ENCODE results near the gene GSK3B. TPM values are rescaled to one million over a fixed set of nuclear protein-coding genes. Genes with fewer than 3 reads are reported as not detected.

The GSK3B gene
- total and polyA plus RNA-seq, 2 donors (not counting 1 experiment from before 2014, with no cell fraction given): 37.3 to 44.8 TPM

GRCh38 chr3:119945291-119945690 lies 149.0 kb downstream of the GSK3B start:
- Histone ChIP-seq H3K9ac (ENCODE audit: insufficient read depth, low read length) (no peak overlapping the region), H3K9me3 (ENCODE audit: control insufficient read depth, insufficient read depth, low read depth, low read length) (no peaks in the 10 kb centered on the region), H4K20me1 (ENCODE audit: control insufficient read depth, extremely low read depth, insufficient read depth, low read length) (no peaks in the 10 kb centered on the region), H3K79me2 (ENCODE audit: control insufficient read depth, insufficient read depth, low read length) (peaks cover 2% of the 10 kb centered on the region), H3K27me3 (ENCODE audit: control insufficient read depth, insufficient read depth, low read length) (no peaks in the 10 kb centered on the region), H3K4me2 (ENCODE audit: extremely low read depth, insufficient read depth, low read length) (no peak overlapping the region), H3K36me3 (ENCODE audit: control insufficient read depth, insufficient read depth, low read length) (no peaks in the 10 kb centered on the region), H3K4me3 (replicated peaks in 1 of 4; ENCODE audit: control extremely low read depth in 1 of 4, insufficient read depth in 1 of 4, low read depth in 3 of 4, low read length in 4 of 4) (no peak overlapping the region), H2AFZ (ENCODE audit: low read length) (no peak overlapping the region), H3K4me1 (ENCODE audit: control insufficient read depth, extremely low read depth, insufficient read depth, low read length) (no peaks in the 10 kb centered on the region), H3K27ac (ENCODE audit: insufficient read depth, low read length) (no peak overlapping the region)
- TF ChIP-seq, protein P1, sequence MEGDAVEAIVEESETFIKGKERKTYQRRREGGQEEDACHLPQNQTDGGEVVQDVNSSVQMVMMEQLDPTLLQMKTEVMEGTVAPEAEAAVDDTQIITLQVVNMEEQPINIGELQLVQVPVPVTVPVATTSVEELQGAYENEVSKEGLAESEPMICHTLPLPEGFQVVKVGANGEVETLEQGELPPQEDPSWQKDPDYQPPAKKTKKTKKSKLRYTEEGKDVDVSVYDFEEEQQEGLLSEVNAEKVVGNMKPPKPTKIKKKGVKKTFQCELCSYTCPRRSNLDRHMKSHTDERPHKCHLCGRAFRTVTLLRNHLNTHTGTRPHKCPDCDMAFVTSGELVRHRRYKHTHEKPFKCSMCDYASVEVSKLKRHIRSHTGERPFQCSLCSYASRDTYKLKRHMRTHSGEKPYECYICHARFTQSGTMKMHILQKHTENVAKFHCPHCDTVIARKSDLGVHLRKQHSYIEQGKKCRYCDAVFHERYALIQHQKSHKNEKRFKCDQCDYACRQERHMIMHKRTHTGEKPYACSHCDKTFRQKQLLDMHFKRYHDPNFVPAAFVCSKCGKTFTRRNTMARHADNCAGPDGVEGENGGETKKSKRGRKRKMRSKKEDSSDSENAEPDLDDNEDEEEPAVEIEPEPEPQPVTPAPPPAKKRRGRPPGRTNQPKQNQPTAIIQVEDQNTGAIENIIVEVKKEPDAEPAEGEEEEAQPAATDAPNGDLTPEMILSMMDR (conservative IDR thresholded peaks at IDR 0.05 in 1 of 2, IDR thresholded peaks at IDR 0.05 in 1 of 2; ENCODE audit: low read depth in 1 of 2, low read length in 2 of 2): no peak
- no peak for TF ChIP-seq EZH2 (IDR thresholded peaks at IDR 0.05; ENCODE audit: low read length, missing control alignments)
- no peak for DNase-seq (ENCODE audit: low read depth in 2 of 2)

DNA sequence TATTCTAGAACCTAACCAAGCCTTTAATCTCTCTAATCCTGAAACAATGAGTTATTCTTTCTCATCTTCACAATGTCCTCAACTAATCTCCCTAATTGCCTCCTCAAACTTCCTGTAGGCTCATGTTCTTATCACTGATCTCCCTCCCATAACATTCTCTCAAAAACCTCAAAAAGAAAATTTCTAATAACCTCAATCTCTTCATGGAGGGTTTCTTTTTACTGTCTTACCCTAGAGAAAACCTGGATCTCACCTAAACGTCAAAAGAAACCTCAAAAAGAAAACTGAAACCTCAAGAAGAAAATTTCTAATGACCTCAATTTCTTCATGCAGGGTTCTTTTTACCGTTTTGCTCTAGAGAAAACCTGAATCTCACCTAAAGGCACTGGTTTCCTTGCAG lies 150.2 kb downstream of the GSK3B start:
- Histone ChIP-seq H3K4me2 (ENCODE audit: extremely low read depth, insufficient read depth, low read length) (no peak overlapping the region), H3K4me3 (replicated peaks in 1 of 4; ENCODE audit: control extremely low read depth in 1 of 4, insufficient read depth in 1 of 4, low read depth in 3 of 4, low read length in 4 of 4) (no peak overlapping the region), H3K27me3 (ENCODE audit: control insufficient read depth, insufficient read depth, low read length) (no peaks in the 10 kb centered on the region), H3K9me3 (ENCODE audit: control insufficient read depth, insufficient read depth, low read depth, low read length) (no peaks in the 10 kb centered on the region), H3K4me1 (ENCODE audit: control insufficient read depth, extremely low read depth, insufficient read depth, low read length) (no peaks in the 10 kb centered on the region), H3K36me3 (ENCODE audit: control insufficient read depth, insufficient read depth, low read length) (no peaks in the 10 kb centered on the region), H3K27ac (ENCODE audit: insufficient read depth, low read length) (no peak overlapping the region), H4K20me1 (ENCODE audit: control insufficient read depth, extremely low read depth, insufficient read depth, low read length) (no peaks in the 10 kb centered on the region), H3K79me2 (ENCODE audit: control insufficient read depth, insufficient read depth, low read length) (peaks cover 2% of the 10 kb centered on the region), H2AFZ (ENCODE audit: low read length) (no peak overlapping the region), H3K9ac (ENCODE audit: insufficient read depth, low read length) (no peak overlapping the region)
- TF ChIP-seq EZH2 (IDR thresholded peaks at IDR 0.05; ENCODE audit: low read length, missing control alignments): no peak
- TF ChIP-seq, protein P1 (conservative IDR thresholded peaks at IDR 0.05 in 1 of 2, IDR thresholded peaks at IDR 0.05 in 1 of 2; ENCODE audit: low read depth in 1 of 2, low read length in 2 of 2): no peak
- no peak for DNase-seq (ENCODE audit: low read depth in 2 of 2)

DNA sequence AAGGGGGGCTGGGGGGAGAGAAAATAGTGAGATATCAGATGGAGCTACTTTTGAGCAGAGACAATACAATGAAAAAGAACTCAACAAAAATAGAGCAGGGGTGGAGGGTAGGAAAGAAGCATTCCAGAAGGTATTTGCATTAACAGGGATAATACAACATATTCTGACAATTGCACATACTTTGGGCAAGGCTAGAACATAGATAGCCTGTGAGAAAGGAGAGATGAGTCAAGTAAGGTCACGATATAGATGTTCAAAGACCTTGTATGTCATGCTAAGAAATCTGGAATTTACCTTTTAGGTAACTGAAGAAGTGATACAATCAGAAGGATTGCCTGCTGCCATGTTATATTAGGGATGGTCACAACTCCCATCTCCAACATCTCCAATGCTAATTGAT lies 155.2 kb downstream of the GSK3B start:
- H3K36me3 ChIP-seq (ENCODE audit: control insufficient read depth, insufficient read depth, low read length): no peaks in the 10 kb centered on the region
- no peak overlapping the region for H3K4me2 ChIP-seq (ENCODE audit: extremely low read depth, insufficient read depth, low read length)
- H3K79me2 ChIP-seq (ENCODE audit: control insufficient read depth, insufficient read depth, low read length): peaks cover 28% of the 10 kb centered on the region
- DNase-seq (ENCODE audit: low read depth in 2 of 2): no peak
- no peaks in the 10 kb centered on the region for H3K27me3 ChIP-seq (ENCODE audit: control insufficient read depth, insufficient read depth, low read length)
- TF ChIP-seq, protein P1 (conservative IDR thresholded peaks at IDR 0.05 in 1 of 2, IDR thresholded peaks at IDR 0.05 in 1 of 2; ENCODE audit: low read depth in 1 of 2, low read length in 2 of 2): no peak
- TF ChIP-seq EZH2 (IDR thresholded peaks at IDR 0.05; ENCODE audit: low read length, missing control alignments): no peak
- no peak overlapping the region for H3K9ac ChIP-seq (ENCODE audit: insufficient read depth, low read length)
- H2AFZ ChIP-seq (ENCODE audit: low read length): no peak overlapping the region
- no peaks in the 10 kb centered on the region for H3K9me3 ChIP-seq (ENCODE audit: control insufficient read depth, insufficient read depth, low read depth, low read length)
- H3K4me1 ChIP-seq (ENCODE audit: control insufficient read depth, extremely low read depth, insufficient read depth, low read length): no peaks in the 10 kb centered on the region
- H3K27ac ChIP-seq (ENCODE audit: insufficient read depth, low read length): no peak overlapping the region
- H3K4me3 ChIP-seq (replicated peaks in 1 of 4; ENCODE audit: control extremely low read depth in 1 of 4, insufficient read depth in 1 of 4, low read depth in 3 of 4, low read length in 4 of 4): no peak overlapping the region
- no peaks in the 10 kb centered on the region for H4K20me1 ChIP-seq (ENCODE audit: control insufficient read depth, extremely low read depth, insufficient read depth, low read length)

All from fibroblast of lung (primary cell).